NT2/D1 (cell line): ENCODE measurements around the gene CGNL1.

Source experiments
- SUZ12 ChIP-seq: IDR thresholded peaks from 2 replicates; pipeline ENCODE4 v1.6.1; 2011; ENCODE audit not compliant: insufficient read length, insufficient read depth; ENCODE audit errors: extremely low read depth
- YY1 ChIP-seq: IDR thresholded peaks from 2 replicates; pipeline ENCODE4 v1.6.1; 2011; ENCODE audit not compliant: insufficient read length, insufficient read depth
- ZNF274 ChIP-seq: IDR thresholded peaks from 2 replicates; pipeline ENCODE4 v1.6.1; 2011; ENCODE audit warnings: mild to moderate bottlenecking, low read depth, low read length

- no peak for TF ChIP-seq ZNF274
- no peak for TF ChIP-seq YY1
- TF ChIP-seq SUZ12, result no peak
These were observed 223.0 kb downstream of the CGNL1 start for GRCh38 chr15:57599296-57599810.
